Measurements from ENCODE around the gene AKNA.

AKNA gene

GRCh38 chr9:114413861-114414301 lies 26.1 kb upstream of the AKNA start:
- no peak for DNase-seq

- DNase-seq: no peak
Observed at GRCh38 chr9:114412048-114412683, 24.4 kb upstream of the AKNA start.

DNA sequence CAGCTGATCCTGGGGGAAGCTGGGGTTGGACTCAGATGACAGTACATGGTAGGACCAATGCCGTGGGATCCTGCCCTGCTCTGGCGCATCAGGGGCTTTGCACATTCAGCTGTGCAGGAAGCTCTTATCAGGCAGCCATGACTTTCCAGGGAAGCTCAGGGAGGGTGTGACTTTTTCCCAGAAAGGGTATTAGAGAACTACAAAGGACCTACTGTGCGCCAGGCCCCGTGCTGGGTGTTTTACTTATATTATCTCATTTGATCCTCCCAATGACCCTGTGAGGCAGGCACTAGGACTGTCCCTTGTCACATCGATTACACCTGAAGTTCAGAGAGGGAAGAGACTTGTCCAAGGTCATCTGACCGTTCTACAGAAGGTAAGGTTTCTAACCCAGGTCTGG lies 23.7 kb upstream of the AKNA start:
- no peak for DNase-seq

DNA sequence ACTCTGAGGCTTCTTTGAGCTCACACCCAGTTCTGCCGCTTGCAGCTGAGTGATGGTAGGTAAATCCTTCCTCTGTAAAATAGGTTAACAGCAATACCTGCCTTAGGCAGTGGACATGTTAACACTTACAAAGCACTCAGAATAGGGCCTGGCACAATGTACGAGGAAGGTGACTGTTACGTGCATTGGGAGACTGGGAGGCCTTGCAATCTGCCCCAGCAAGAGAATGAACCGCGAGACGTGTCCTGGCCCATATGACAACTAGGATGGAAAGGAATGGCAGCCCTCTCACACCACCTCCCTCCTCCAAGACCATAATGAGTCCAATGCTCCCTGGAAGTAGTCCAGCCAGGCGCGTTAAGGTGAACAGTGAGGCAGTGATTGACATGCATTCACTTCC lies 23.1 kb upstream of the AKNA start:
- no peak for DNase-seq

DNA sequence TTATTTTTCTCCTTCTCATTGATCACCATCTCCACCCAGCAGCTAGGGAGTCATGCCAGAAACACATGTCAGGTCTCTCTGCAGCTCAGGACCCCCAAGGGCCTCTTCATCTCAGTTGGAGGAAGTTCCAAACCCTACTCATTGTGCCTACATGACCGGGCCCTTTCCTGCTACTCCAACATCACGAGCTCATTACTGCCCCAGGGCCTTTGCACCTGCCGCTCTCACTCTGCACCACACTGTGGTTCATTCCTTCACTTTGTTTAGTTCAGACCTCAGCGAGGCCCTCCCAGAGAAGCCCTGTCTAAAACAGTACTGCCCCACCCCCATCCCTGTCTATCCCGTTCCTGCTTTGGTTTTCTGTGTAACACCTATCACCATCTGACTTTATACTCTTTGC lies 22.1 kb upstream of the AKNA start:
- DNase-seq: no peak

- DNase-seq: no peak
Observed at GRCh38 chr9:114409103-114409780, 21.5 kb upstream of the AKNA start.

DNA sequence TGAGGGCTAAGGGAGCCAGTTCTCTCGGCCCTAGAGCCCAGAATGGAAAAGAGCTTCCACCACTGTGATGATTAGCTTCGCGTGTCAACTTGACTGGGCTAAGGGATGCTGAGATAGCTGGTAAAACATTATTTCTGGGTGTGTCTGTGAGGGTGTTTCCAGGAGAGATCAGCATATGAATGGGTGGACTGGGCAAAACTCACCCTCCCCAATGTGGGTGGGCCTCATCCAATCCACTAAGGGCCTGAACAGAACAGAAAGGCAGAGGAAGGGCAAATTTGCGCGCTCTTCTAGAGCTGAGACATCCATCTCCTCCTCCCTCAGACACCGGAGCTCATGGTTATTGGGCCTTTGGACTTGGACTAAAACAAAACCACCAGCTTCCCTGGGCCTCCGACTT lies 20.9 kb upstream of the AKNA start:
- no peak for DNase-seq

DNA sequence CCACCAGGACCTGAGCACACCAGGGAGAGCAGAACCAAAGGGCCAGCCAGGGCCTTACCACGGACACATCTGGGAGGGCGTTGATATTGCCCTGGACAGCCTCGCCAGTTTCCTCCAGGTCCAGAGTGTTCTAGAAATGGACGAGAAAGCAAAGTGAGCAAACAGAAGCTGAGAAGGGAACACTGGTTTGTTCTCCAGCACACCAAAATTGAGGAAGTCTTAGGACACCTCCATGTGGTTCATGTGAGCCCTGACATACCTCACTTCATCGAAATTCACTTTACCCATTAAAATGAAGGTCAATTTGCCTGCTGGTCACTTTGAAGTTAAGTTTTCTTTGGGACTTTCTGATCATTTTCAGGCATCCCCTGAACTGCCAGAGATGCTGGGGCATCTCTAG lies 20.1 kb upstream of the AKNA start:
- no peak for DNase-seq

GRCh38 chr9:114406441-114406840 lies 18.7 kb upstream of the AKNA start:
- DNase-seq: no peak

- peak; percentile 54 for DNase-seq
Observed at GRCh38 chr9:114405294-114406034, 17.7 kb upstream of the AKNA start.

- DNase-seq: no peak
Observed at GRCh38 chr9:114404531-114404930, 16.7 kb upstream of the AKNA start.

DNA sequence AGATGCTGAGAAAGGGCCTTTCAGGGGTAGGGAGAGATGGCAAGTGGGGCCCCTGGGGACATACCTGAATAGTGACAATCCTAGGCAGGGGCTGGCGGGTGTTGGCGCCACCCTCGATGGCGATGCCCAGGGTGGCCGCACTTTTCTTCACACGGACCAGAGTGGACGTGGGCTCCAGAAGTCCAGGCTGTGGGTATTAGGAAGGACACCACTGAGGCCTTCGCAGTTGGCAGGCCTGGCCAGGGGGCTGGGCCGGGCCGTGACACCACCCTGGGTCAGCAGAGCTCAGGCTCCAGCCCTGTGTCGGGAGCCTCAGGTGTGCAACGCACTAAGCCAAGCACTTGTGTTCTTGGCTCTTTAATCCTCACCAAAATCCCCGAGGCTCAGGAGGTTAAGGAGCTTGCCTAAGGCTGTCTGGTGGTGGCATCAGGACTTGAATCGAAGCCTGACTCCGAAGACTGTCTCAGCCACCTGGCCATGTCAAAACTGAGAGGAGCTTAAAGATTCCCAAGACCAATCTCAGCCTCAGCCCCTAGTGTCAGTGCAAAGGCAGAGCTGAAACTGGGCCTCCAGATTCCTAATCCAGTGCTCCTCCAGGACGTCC lies 15.5 kb upstream of the AKNA start:
- no peak for DNase-seq

DNA sequence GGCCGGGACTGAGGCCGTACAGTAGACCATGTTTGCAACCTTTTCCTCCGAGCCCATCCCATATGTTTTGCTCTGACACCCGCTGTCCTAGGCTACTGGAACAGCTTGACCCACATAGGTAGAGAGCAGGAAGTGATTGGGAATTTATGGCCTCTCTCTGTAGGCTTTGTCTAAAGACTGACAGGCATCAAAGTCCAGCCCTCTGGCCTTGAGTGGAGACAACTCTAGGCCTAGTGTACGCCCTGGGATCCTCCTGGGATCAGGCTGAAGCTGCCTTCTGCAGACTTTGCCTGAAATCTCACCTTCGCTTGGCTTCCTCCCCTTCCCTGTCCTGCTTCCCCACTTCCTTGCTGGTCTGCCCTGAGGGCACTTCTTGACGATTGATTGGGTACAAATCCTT lies 13.6 kb upstream of the AKNA start:
- no peak for DNase-seq

GRCh38 chr9:114400772-114401171 lies 13.0 kb upstream of the AKNA start:
- DNase-seq: no peak

GRCh38 chr9:114400219-114400618 lies 12.4 kb upstream of the AKNA start:
- no peak for DNase-seq

- DNase-seq: no peak
Observed at GRCh38 chr9:114399381-114399780, 11.6 kb upstream of the AKNA start.

- peak; percentile 76 for DNase-seq
Observed at GRCh38 chr9:114397848-114398605, 10.2 kb upstream of the AKNA start.

DNA sequence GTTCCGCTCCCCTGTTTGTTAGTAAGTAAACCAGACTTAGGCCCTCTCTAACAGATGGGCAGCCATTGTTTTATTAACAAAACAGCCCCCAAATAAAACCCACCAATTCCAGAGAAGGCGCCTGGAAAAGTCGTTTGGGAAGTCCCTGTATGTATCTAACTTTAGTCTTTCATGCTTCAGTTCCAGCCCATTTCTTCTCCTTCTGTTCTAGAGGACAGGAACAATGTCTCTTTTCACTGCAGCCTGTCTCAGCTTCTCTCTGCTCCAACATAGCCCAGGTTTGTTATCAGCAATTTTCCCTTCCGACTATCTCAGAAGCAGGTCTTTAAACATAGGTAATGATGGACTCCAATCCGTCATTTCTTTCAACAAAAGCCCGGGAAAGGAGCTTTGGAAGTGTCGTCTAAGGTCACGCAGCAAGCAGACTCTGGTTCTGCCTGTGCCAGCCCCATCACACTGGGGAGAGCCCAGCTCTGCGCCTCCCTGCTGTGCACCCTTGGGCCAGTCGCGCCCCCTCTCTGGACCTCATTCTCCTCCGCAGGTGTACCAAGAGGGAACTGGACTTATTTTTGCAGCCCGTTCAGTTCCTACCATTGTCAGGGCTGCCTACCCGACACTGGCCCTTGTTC lies 9.6 kb upstream of the AKNA start:
- DNase-seq: no peak

GRCh38 chr9:114396558-114397218 lies 8.9 kb upstream of the AKNA start:
- no peak for DNase-seq

DNA sequence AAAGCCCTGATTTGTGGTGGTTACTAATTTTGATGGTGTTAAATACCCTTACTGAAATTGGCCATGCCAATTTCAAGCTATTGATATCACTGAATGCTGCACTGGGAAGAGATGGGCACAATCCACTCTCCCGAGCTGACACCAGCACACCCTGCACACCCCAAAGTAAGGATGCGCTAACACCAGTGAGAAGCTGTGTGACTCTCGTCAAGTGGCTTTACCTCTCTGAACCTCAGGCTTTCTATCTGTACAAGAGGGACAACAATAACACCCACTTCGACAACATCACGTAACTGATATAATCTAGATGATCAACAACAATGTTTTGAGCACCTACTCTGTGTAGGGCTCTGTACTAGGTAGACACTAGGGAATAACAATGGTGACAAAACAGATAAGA lies 8.0 kb upstream of the AKNA start:
- DNase-seq: no peak

GRCh38 chr9:114395334-114395617 lies 7.5 kb upstream of the AKNA start:
- no peak for DNase-seq

Measured in NK-92 treated with Interleukin-12 subunit alpha and Interleukin-12 subunit beta, amount 100 ng/mL, for 24 hours (cell line).